SU-DHL-6 (cell line): ENCODE measurements around the gene C1QL2.

Source experiments
- H2AFZ ChIP-seq: fragments of 200-600 bp; sonication (generic); 2 replicates; pipeline ENCODE4 v1.6.1; 2014; ENCODE audit warnings: low read depth, mild to moderate bottlenecking, moderate library complexity, mixed read lengths, antibody characterized with exemption, low read length; ENCODE audit not compliant: severe bottlenecking
- H3F3A ChIP-seq: fragments of 200-600 bp; shearing (Covaris generic); 2 replicates; pipeline ENCODE4 v1.6.0; 2016; ENCODE audit warnings: antibody characterized with exemption, mild to moderate bottlenecking; ENCODE audit not compliant: insufficient read depth
- H3K27ac ChIP-seq: fragments of 200-600 bp; sonication (generic); 2 replicates; pipeline ENCODE4 v1.5.1; 2016; ENCODE audit warnings: low read depth, mild to moderate bottlenecking, low read length, moderate library complexity, mixed read lengths
- H3K27me3 ChIP-seq: fragments of 200-600 bp; sonication (generic), shearing (Covaris generic); 2 replicates; pipeline ENCODE4 v1.6.0; 2014; ENCODE audit warnings: mild to moderate bottlenecking, low read length
- H3K36me3 ChIP-seq: fragments of 200-600 bp; sonication (generic); 2 replicates; pipeline ENCODE4 v1.6.1; 2014; ENCODE audit warnings: mild to moderate bottlenecking, low read length, mixed read lengths
- H3K4me2 ChIP-seq: fragments of 300-600, 200-600 bp; shearing (Covaris generic), sonication (generic); 2 replicates; pipeline ENCODE4 v1.6.0; 2014; ENCODE audit warnings: low read length, low read depth, mild to moderate bottlenecking; ENCODE audit not compliant: poor library complexity, severe bottlenecking
- H3K4me3 ChIP-seq: fragments of 200-600 bp; sonication (generic); 2 replicates; pipeline ENCODE4 v1.5.1; 2014; ENCODE audit warnings: antibody characterized with exemption, low read length, mild to moderate bottlenecking, mixed read lengths; ENCODE audit not compliant: insufficient read depth, poor library complexity, severe bottlenecking
- H3K79me2 ChIP-seq: fragments of 200-600 bp; sonication (generic); 2 replicates; pipeline ENCODE4 v1.6.1; 2014; ENCODE audit warnings: mild to moderate bottlenecking, low read length, moderate library complexity; ENCODE audit not compliant: insufficient read depth
- H3K9ac ChIP-seq: fragments of 200-600 bp; sonication (generic); 2 replicates; pipeline ENCODE4 v1.7.0; 2014; ENCODE audit warnings: mild to moderate bottlenecking, low read length
- H3K9me2 ChIP-seq: fragments of 200-600 bp; sonication (generic); replicated peaks from 2 replicates; pipeline ENCODE4 v1.6.1; 2014; ENCODE audit warnings: low read length; ENCODE audit not compliant: insufficient read depth
- H3K9me3 ChIP-seq: fragments of 200-600 bp; sonication (generic); 2 replicates; pipeline ENCODE4 v1.6.1; 2014; ENCODE audit warnings: low read length, mixed read lengths; ENCODE audit not compliant: insufficient read depth
- H4K20me1 ChIP-seq: fragments of 200-600 bp; sonication (generic); 2 replicates; pipeline ENCODE4 v1.6.1; 2014; ENCODE audit warnings: low read depth, mild to moderate bottlenecking, antibody characterized with exemption, low read length, moderate library complexity, mixed read lengths
- EZH2phosphoT487 ChIP-seq: fragments of 200-600 bp; sonication (generic), shearing (Covaris generic); conservative IDR thresholded peaks from 2 replicates; pipeline ENCODE4 v1.6.1; 2018; ENCODE audit warnings: mild to moderate bottlenecking, antibody characterized with exemption, low read length, moderate library complexity, mixed read lengths
- TF ChIP-seq, protein P1 (sequence below): fragments of 200-600 bp; sonication (generic); IDR thresholded peaks from one replicate; pipeline ENCODE4 v1.5.1; 2017; ENCODE audit warnings: antibody characterized with exemption, mild to moderate bottlenecking, low read length, moderate library complexity; ENCODE audit not compliant: insufficient read depth, poor library complexity, severe bottlenecking

The C1QL2 gene

DNA sequence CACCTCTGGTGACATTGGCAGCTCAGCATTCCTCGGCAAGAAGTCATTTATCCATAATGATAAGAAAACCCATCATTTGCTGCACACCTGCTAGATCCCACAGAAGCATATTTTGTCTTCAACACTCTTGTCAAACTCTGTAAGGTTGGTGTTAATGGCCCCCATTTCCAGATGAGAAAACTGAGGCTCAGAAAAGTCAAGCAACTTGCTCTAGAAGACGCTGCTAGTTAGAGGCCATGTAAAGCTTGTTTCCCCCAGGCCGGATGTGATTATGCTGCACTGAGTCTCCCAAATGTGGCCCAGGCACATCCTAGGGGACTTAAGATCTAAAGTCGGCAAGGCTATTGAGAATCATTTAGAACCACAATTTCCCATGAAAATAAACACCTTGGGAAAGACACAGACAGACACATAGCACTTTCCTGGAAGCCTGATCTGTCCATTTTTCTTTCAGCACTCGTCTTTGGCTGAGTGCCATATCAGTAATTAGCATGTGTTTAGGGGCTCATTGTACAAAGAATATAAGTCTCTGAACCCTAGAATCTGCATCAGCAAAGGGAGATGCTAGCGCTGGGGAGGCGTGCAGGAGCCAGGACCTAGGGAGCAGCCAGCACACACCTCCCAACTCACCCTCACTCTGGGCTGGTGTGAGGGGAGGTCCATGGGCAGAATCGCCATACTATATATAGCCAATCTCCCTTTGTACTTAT lies 39.3 kb downstream of the C1QL2 start:
- 0 out of 2 replicates have a peak, but pooled peaks cover 2% of the 10 kb centered on the region for H3K27me3 ChIP-seq
- H3K9ac ChIP-seq: no peak overlapping the region
- H3K79me2 ChIP-seq: no peaks in the 10 kb centered on the region
- no peak overlapping the region for H3K27ac ChIP-seq
- H2AFZ ChIP-seq: no peak overlapping the region
- no peaks in the 10 kb centered on the region for H3K36me3 ChIP-seq
- no peaks in the 10 kb centered on the region for H3F3A ChIP-seq
- no peak overlapping the region for H3K4me3 ChIP-seq
- no peaks in the 10 kb centered on the region for H4K20me1 ChIP-seq
- H3K9me2 ChIP-seq: no peaks in the 10 kb centered on the region
- no peaks in the 10 kb centered on the region for H3K9me3 ChIP-seq
- TF ChIP-seq, protein P1, sequence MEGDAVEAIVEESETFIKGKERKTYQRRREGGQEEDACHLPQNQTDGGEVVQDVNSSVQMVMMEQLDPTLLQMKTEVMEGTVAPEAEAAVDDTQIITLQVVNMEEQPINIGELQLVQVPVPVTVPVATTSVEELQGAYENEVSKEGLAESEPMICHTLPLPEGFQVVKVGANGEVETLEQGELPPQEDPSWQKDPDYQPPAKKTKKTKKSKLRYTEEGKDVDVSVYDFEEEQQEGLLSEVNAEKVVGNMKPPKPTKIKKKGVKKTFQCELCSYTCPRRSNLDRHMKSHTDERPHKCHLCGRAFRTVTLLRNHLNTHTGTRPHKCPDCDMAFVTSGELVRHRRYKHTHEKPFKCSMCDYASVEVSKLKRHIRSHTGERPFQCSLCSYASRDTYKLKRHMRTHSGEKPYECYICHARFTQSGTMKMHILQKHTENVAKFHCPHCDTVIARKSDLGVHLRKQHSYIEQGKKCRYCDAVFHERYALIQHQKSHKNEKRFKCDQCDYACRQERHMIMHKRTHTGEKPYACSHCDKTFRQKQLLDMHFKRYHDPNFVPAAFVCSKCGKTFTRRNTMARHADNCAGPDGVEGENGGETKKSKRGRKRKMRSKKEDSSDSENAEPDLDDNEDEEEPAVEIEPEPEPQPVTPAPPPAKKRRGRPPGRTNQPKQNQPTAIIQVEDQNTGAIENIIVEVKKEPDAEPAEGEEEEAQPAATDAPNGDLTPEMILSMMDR: no peak
- no peak for TF ChIP-seq EZH2phosphoT487
- H3K4me2 ChIP-seq: no peak overlapping the region

DNA sequence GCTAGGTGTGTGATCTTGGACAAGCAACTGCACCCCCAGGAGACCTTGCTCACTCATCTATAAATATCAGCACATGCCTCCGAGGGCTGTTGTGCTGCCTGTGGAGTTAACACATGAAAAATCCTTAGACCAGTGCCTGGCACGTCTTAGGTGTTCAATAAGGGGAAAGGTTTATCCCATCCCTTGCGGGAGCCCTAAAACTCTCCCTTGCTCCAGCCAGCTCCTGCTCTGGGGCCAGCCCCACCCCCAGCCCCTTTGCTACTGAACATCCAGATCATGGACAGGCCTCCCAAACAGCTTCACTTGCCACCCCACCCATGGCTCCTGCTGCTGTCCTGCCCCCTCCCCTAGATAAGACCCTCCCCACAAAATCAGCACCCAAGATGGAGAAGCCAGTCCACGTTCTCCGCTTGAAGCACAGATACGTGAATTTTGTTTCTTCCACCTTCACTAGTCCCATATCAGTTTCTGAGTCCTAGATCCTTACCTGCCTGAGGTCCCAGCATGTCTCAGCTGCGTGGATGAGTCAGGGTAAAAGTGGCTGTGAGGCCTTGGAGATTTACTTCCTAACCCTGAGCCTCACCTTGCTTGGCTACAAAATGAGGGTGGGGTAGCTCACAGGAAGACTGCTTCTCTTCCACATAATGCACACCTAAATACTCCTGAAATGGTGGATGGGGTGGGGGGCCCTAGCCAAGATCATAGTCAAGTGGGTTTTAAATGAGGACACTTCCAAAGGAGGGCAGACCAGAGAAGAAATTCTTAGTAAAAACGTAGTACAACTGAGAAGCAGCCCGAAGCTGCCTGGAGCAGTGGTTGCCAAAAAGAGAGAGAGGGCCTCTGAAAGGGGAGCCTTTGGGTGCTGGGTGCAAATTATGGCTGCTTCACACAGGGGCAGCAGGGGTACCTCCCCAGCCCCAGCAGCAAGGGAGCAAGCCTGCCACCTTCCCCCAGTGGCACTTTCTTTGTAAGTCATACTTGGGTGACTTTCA lies 40.4 kb downstream of the C1QL2 start:
- TF ChIP-seq, protein P1: no peak
- TF ChIP-seq EZH2phosphoT487: no peak
- no peak overlapping the region for H3K27ac ChIP-seq
- no peaks in the 10 kb centered on the region for H3K36me3 ChIP-seq
- H3K27me3 ChIP-seq: 0 out of 2 replicates have a peak, but pooled peaks cover 2% of the 10 kb centered on the region
- no peaks in the 10 kb centered on the region for H3K9me2 ChIP-seq
- H3K9ac ChIP-seq: no peak overlapping the region
- H3K4me2 ChIP-seq: no peak overlapping the region
- no peak overlapping the region for H2AFZ ChIP-seq
- H4K20me1 ChIP-seq: no peaks in the 10 kb centered on the region
- H3K4me3 ChIP-seq: no peak overlapping the region
- no peaks in the 10 kb centered on the region for H3K79me2 ChIP-seq
- H3K9me3 ChIP-seq: no peaks in the 10 kb centered on the region
- no peaks in the 10 kb centered on the region for H3F3A ChIP-seq

DNA sequence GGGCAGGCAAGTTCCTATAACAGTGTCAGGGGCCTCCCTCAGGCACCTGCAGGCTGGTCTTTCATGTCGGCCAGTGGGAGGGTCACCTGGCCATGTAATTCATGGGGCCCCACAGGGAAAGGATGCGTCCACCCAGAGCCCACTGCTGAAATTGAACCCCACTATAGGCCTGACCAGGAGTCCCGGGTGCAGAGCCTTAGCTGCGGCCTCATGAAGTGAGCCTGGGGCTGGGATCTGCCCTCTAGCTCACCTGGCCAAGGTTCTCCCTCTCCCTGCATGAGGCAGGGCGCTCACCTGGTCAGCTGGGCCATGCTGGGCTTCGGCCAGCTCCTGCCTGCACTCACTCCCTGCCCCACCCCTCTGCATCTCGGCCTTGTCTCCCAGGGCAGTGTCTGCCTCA lies 41.1 kb downstream of the C1QL2 start:
- H2AFZ ChIP-seq: no peak overlapping the region
- H3F3A ChIP-seq: no peaks in the 10 kb centered on the region
- 0 out of 2 replicates have a peak, but pooled peaks cover 2% of the 10 kb centered on the region for H3K27me3 ChIP-seq
- TF ChIP-seq EZH2phosphoT487: no peak
- TF ChIP-seq, protein P1: no peak
- no peak overlapping the region for H3K9ac ChIP-seq
- no peaks in the 10 kb centered on the region for H3K36me3 ChIP-seq
- H3K27ac ChIP-seq: no peak overlapping the region
- H3K79me2 ChIP-seq: no peaks in the 10 kb centered on the region
- no peaks in the 10 kb centered on the region for H4K20me1 ChIP-seq
- H3K9me3 ChIP-seq: no peaks in the 10 kb centered on the region
- no peaks in the 10 kb centered on the region for H3K9me2 ChIP-seq
- no peak overlapping the region for H3K4me3 ChIP-seq
- no peak overlapping the region for H3K4me2 ChIP-seq
